ENCODE data around the gene ALDH1A2. TPM values are rescaled to one million over a fixed set of nuclear protein-coding genes. Genes with fewer than 3 reads are reported as not detected.

Gene ALDH1A2
- total and polyA plus RNA-seq, 2 donors: 1.8 to 17.8 TPM

DNA sequence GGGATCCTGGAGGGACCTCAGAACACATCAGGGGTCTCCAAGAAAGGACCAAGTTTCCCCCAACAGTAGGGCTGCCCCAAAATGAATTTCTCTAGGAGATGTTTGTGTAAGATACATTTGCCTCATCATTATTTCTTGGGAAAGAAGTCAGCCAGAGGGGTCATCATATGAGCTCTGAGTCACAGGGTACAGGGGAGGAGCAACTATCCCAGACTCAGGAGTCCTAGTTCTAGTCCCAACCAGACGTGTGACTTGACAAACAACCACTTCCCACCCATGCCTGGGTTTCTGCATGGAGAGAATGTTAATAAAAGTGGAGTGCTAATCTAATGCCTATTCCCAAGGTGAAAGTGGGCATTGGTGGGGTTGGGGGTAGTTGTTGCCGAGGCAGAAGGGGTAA lies 144.1 kb downstream of the ALDH1A2 start:
- H3K4me3 ChIP-seq (ENCODE audit: low read length in 2 of 2): no peak overlapping the region
- 92% methylated on average over 2 of the region's 2 CpGs for WGBS
- no peaks in the 10 kb centered on the region for H3K36me3 ChIP-seq (ENCODE audit: control insufficient read depth in 2 of 2, insufficient read depth in 2 of 2, low read length in 1 of 2)

DNA sequence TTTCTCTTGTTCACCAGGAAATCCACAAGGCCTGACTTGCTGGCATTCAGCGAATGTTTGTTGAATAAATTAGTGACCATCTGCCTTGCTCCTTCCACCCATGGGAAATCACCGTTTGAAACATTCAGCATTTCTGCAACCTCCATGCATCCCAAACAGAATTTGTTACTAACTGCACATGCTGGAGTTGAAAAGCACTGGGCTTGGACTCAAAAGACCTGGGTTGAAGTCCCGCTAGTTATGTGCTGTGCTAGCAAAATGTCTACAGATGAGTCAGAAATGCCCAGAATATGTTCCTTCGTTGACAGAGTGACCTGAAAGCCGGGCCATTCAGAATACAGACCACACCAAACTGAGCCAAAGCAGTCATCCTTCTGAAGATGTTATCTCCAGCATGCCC lies 144.6 kb downstream of the ALDH1A2 start:
- 93% methylated on average over 5 of the region's 5 CpGs for WGBS
- H3K36me3 ChIP-seq (ENCODE audit: control insufficient read depth in 2 of 2, insufficient read depth in 2 of 2, low read length in 1 of 2): no peaks in the 10 kb centered on the region
- DNase-seq (ENCODE audit: low read depth in 6 of 9, low spot score in 9 of 9): no peak
- peaks cover 0 to 12% of the 10 kb centered on the region in 2 donors for H3K27me3 ChIP-seq (ENCODE audit: control insufficient read depth in 2 of 2, insufficient read depth in 1 of 2, low read length in 1 of 2)
- H3K9me3 ChIP-seq (ENCODE audit: control insufficient read depth in 2 of 2, insufficient read depth in 1 of 2, low read length in 1 of 2): no peaks in the 10 kb centered on the region
- no peak overlapping the region for H3K27ac ChIP-seq (ENCODE audit: low read depth in 1 of 2, low read length in 1 of 2)
- H3K4me3 ChIP-seq (ENCODE audit: low read length in 2 of 2): no peak overlapping the region
- H3K4me1 ChIP-seq (ENCODE audit: control insufficient read depth in 2 of 2, insufficient read depth in 2 of 2, low read length in 2 of 2): no peaks in the 10 kb centered on the region

More for the DNA sequence above, 144.1 kb downstream of the ALDH1A2 start:
- Histone ChIP-seq H3K4me1 (ENCODE audit: control insufficient read depth in 2 of 2, insufficient read depth in 2 of 2, low read length in 2 of 2) (no peaks in the 10 kb centered on the region), H3K27me3 (ENCODE audit: control insufficient read depth in 2 of 2, insufficient read depth in 1 of 2, low read length in 1 of 2) (peaks cover 0 to 8% of the 10 kb centered on the region in 2 donors), H3K9me3 (ENCODE audit: control insufficient read depth in 2 of 2, insufficient read depth in 1 of 2, low read length in 1 of 2) (no peaks in the 10 kb centered on the region), H3K27ac (ENCODE audit: low read depth in 1 of 2, low read length in 1 of 2) (no peak overlapping the region)
- DNase-seq (ENCODE audit: low read depth in 6 of 9, low spot score in 9 of 9): no peak

DNA sequence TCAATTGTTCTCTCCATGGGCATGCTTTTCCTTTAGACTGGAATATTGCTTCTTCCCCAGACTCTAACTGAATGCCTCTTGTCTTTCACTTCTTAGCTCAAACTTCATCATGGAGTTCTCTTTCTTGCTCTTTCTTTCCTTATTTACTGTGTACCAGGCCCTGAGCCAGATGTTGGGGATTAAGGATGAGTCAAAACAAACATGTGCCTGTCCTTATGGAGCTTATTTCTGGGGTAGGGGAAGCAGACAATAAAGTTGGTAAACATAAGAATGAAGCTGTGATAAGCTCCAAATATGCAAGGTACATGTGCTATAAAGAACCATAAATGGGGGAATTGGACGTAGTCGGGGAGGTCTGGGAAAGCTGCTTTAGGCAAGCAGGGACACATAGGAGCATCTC lies 145.8 kb downstream of the ALDH1A2 start:
- Histone ChIP-seq H3K36me3 (ENCODE audit: control insufficient read depth in 2 of 2, insufficient read depth in 2 of 2, low read length in 1 of 2) (no peaks in the 10 kb centered on the region), H3K9me3 (ENCODE audit: control insufficient read depth in 2 of 2, insufficient read depth in 1 of 2, low read length in 1 of 2) (no peaks in the 10 kb centered on the region), H3K27ac (ENCODE audit: low read depth in 1 of 2, low read length in 1 of 2) (no peak overlapping the region), H3K27me3 (ENCODE audit: control insufficient read depth in 2 of 2, insufficient read depth in 1 of 2, low read length in 1 of 2) (peaks cover 0 to 12% of the 10 kb centered on the region in 2 donors), H3K4me3 (ENCODE audit: low read length in 2 of 2) (no peak overlapping the region), H3K4me1 (ENCODE audit: control insufficient read depth in 2 of 2, insufficient read depth in 2 of 2, low read length in 2 of 2) (no peaks in the 10 kb centered on the region)
- 96% methylated on average over 2 of the region's 2 CpGs for WGBS
- DNase-seq (ENCODE audit: low read depth in 6 of 9, low spot score in 9 of 9): no peak

DNA sequence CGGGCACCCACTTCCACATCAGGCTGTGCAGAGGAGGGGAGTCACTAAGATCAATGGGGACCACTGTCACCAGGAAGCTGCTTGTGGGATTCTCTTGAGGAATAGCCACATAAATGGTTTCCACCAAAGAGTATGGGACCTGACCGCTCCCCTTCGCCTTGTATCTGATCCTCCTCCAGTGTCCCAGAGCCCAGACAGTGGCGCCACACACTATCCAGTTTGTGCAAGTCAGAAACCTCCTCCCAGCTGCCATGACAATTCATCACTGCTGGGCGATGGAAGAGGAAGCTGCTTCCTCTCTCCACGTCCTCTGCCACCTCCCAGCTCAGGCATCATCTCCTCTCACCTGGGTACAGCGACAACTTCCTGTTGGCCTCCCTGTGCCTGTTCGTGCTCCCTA lies 147.5 kb downstream of the ALDH1A2 start:
- 61% methylated on average over 8 of the region's 8 CpGs for WGBS
- Histone ChIP-seq H3K4me1 (ENCODE audit: control insufficient read depth in 2 of 2, insufficient read depth in 2 of 2, low read length in 2 of 2) (no peaks in the 10 kb centered on the region), H3K4me3 (ENCODE audit: low read length in 2 of 2) (no peak overlapping the region), H3K27ac (ENCODE audit: low read depth in 1 of 2, low read length in 1 of 2) (no peak overlapping the region), H3K27me3 (ENCODE audit: control insufficient read depth in 2 of 2, insufficient read depth in 1 of 2, low read length in 1 of 2) (peaks cover 0 to 14% of the 10 kb centered on the region in 2 donors), H3K36me3 (ENCODE audit: control insufficient read depth in 2 of 2, insufficient read depth in 2 of 2, low read length in 1 of 2) (no peaks in the 10 kb centered on the region), H3K9me3 (ENCODE audit: control insufficient read depth in 2 of 2, insufficient read depth in 1 of 2, low read length in 1 of 2) (no peaks in the 10 kb centered on the region)
- DNase-seq (ENCODE audit: low read depth in 6 of 9, low spot score in 9 of 9): no peak

DNA sequence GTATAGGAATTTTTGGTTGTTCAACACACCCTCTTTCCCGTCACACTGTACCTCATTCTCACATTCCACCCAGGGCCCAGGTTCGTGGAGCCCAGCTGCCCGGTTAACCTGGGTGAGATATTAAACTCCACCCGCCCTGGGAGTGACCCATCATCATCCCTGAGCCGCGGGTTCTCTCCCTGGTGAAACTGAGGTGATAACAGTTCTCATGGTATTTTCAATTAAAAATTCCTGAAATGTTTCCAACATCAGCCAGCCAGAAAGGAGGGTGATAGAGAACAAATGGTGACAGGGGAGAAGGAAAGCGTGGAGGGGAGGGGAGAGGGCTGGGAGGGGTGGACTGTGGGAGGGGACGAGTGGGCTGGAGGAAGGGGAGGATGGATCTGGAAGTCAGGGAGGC lies 148.8 kb downstream of the ALDH1A2 start:
- DNase-seq (ENCODE audit: low read depth in 6 of 9, low spot score in 9 of 9): no peak
- Histone ChIP-seq H3K4me1 (ENCODE audit: control insufficient read depth in 2 of 2, insufficient read depth in 2 of 2, low read length in 2 of 2) (no peaks in the 10 kb centered on the region), H3K27me3 (ENCODE audit: control insufficient read depth in 2 of 2, insufficient read depth in 1 of 2, low read length in 1 of 2) (peaks cover 0 to 14% of the 10 kb centered on the region in 2 donors), H3K36me3 (ENCODE audit: control insufficient read depth in 2 of 2, insufficient read depth in 2 of 2, low read length in 1 of 2) (no peaks in the 10 kb centered on the region), H3K4me3 (ENCODE audit: low read length in 2 of 2) (no peak overlapping the region), H3K27ac (ENCODE audit: low read depth in 1 of 2, low read length in 1 of 2) (no peak overlapping the region), H3K9me3 (ENCODE audit: control insufficient read depth in 2 of 2, insufficient read depth in 1 of 2, low read length in 1 of 2) (no peaks in the 10 kb centered on the region)
- 93% methylated on average over 8 of the region's 8 CpGs for WGBS

DNA sequence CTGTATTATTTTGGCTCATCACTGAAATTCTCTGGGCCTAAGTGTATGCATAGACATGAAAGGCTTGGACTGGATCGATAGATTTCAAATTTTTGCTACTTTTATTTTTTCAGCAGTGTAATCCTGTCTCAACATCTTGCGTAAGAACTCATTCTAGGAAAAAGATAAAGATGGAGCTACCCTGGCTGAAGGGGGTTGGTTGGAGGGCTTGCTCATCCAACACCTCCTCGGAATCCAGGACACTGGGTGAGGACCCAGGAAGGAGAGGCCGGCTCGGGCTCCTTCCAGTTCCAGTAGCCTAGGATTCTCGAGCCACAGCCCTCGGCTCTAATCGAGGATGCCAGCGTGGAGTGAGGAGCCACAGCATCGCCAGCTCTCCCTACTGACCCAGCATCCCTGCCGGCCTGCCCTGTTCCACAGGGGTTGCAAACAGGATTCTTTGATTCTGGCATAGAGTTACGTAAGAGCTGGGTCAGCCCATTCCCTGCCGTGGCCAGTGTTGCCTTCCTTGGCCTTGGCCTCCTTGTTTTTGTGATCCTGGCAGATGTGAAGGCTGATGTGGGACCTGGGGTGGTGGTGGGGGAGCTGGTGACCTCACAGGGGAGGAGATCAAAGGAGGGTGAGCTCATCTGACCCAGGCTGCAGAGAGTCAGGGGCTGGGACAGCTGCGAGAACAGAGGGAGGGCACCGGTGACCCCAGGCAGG lies 149.5 kb downstream of the ALDH1A2 start:
- Histone ChIP-seq H3K36me3 (ENCODE audit: control insufficient read depth in 2 of 2, insufficient read depth in 2 of 2, low read length in 1 of 2) (no peaks in the 10 kb centered on the region), H3K4me1 (ENCODE audit: control insufficient read depth in 2 of 2, insufficient read depth in 2 of 2, low read length in 2 of 2) (no peaks in the 10 kb centered on the region), H3K27ac (ENCODE audit: low read depth in 1 of 2, low read length in 1 of 2) (no peak overlapping the region), H3K27me3 (ENCODE audit: control insufficient read depth in 2 of 2, insufficient read depth in 1 of 2, low read length in 1 of 2) (peaks cover 0 to 11% of the 10 kb centered on the region in 2 donors), H3K9me3 (ENCODE audit: control insufficient read depth in 2 of 2, insufficient read depth in 1 of 2, low read length in 1 of 2) (no peaks in the 10 kb centered on the region), H3K4me3 (ENCODE audit: low read length in 2 of 2) (no peak overlapping the region)
- WGBS: 95% methylated on average over 15 of the region's 15 CpGs
- no peak for DNase-seq (ENCODE audit: low read depth in 6 of 9, low spot score in 9 of 9)

DNA sequence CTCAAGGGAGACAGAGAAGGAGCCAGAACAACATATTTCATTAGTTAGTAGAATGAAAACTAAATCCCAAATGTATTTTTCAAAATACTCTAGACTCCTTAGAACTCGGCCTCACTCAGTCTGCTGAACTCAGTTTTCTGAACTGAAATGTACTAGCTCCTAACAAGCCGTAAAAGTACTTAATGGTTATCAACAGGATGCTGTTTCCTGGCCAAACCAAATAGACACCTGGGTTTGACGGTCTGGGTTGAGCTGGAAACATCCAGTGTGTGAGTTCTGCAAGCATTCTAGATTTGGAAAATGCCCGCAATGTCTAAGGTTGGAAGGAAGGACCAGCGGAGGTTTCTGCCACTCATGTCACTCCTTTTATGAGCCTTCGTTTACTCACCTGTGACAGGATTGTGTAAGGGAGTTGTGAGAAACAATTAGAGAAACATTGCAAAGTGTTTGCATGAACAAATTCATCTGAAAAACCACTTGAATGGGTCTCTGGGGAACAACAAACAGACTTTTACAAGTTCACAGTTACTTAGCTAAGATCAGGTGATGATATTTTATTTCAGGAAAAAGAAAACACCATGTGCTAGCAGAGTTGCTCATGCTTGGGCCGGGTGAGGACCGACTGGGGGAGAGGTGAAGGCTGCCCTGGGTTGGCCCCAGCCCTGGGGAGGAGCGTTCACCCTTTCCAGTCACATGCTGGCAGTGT lies 151.0 kb downstream of the ALDH1A2 start:
- Histone ChIP-seq H3K27ac (ENCODE audit: low read depth in 1 of 2, low read length in 1 of 2) (no peak overlapping the region), H3K9me3 (ENCODE audit: control insufficient read depth in 2 of 2, insufficient read depth in 1 of 2, low read length in 1 of 2) (no peaks in the 10 kb centered on the region)
- peak in 1 of 9 donors; percentile 9 for DNase-seq (ENCODE audit: low read depth in 6 of 9, low spot score in 9 of 9)

DNA sequence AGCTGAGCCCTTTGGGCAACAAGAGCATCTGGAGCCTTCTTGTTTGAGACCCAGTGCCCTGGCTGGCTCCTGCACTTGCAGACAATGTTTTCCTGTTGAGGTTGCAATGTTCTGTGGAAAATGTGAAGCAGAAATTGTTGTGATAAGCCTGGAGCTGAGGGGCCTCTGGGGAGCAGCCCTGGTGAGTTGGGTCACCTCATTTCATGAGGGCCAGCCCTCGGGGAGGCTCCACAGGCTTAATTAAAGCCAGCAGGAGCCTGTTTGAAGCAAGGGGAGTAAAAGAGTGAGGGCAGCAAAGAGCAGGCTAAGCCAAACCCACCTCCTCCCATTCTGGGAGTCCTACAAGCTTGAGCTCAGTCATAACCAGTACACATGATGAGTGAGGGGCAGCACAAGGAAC lies 154.3 kb downstream of the ALDH1A2 start:
- DNase-seq (ENCODE audit: low read depth in 6 of 9, low spot score in 9 of 9): no peak
- Histone ChIP-seq H3K4me3 (ENCODE audit: low read length in 2 of 2) (no peak overlapping the region), H3K36me3 (ENCODE audit: control insufficient read depth in 2 of 2, insufficient read depth in 2 of 2, low read length in 1 of 2) (no peaks in the 10 kb centered on the region), H3K9me3 (ENCODE audit: control insufficient read depth in 2 of 2, insufficient read depth in 1 of 2, low read length in 1 of 2) (no peaks in the 10 kb centered on the region), H3K27ac (ENCODE audit: low read depth in 1 of 2, low read length in 1 of 2) (no peak overlapping the region), H3K27me3 (ENCODE audit: control insufficient read depth in 2 of 2, insufficient read depth in 1 of 2, low read length in 1 of 2) (peaks cover 0 to 8% of the 10 kb centered on the region in 2 donors), H3K4me1 (ENCODE audit: control insufficient read depth in 2 of 2, insufficient read depth in 2 of 2, low read length in 2 of 2) (no peaks in the 10 kb centered on the region)
- 68% methylated on average over 1 of the region's 1 CpG for WGBS

More for the DNA sequence above, 151.0 kb downstream of the ALDH1A2 start:
- Histone ChIP-seq H3K36me3 (ENCODE audit: control insufficient read depth in 2 of 2, insufficient read depth in 2 of 2, low read length in 1 of 2) (no peaks in the 10 kb centered on the region), H3K4me3 (ENCODE audit: low read length in 2 of 2) (no peak overlapping the region), H3K27me3 (ENCODE audit: control insufficient read depth in 2 of 2, insufficient read depth in 1 of 2, low read length in 1 of 2) (peaks cover 0 to 11% of the 10 kb centered on the region in 2 donors), H3K4me1 (ENCODE audit: control insufficient read depth in 2 of 2, insufficient read depth in 2 of 2, low read length in 2 of 2) (no peaks in the 10 kb centered on the region)
- 86% methylated on average over 9 of the region's 9 CpGs for WGBS

DNA sequence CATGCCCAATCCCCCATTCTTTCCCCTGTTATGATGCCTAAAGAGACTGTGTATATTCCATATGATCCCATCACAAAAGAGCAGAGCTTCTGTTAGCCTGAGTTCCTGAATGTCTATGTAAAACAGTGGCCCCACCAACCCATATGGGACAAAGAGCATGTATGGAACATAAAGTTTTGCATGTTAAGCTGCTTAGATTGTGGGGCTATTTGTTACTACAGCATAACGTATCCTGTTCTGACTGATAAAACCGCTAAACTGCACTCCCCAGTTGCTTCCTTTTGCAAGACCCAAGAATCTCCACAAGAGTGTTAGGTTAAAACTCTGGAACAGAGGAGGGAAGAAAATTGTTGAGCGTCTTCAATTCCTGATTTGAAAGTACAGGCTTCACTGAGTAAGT lies 154.8 kb downstream of the ALDH1A2 start:
- 94% methylated on average over 3 of the region's 3 CpGs for WGBS
- H3K9me3 ChIP-seq (ENCODE audit: control insufficient read depth in 2 of 2, insufficient read depth in 1 of 2, low read length in 1 of 2): no peaks in the 10 kb centered on the region
- H3K4me1 ChIP-seq (ENCODE audit: control insufficient read depth in 2 of 2, insufficient read depth in 2 of 2, low read length in 2 of 2): no peaks in the 10 kb centered on the region
- no peaks in the 10 kb centered on the region for H3K36me3 ChIP-seq (ENCODE audit: control insufficient read depth in 2 of 2, insufficient read depth in 2 of 2, low read length in 1 of 2)
- no peak for DNase-seq (ENCODE audit: low read depth in 6 of 9, low spot score in 9 of 9)
- H3K27ac ChIP-seq (ENCODE audit: low read depth in 1 of 2, low read length in 1 of 2): no peak overlapping the region
- no peak overlapping the region for H3K4me3 ChIP-seq (ENCODE audit: low read length in 2 of 2)
- H3K27me3 ChIP-seq (ENCODE audit: control insufficient read depth in 2 of 2, insufficient read depth in 1 of 2, low read length in 1 of 2): peaks cover 0 to 5% of the 10 kb centered on the region in 2 donors

Data from thymus (tissue), 11 donors.